Measurements from ENCODE around the gene MRPL45. TPM values are rescaled to one million over a fixed set of nuclear protein-coding genes. Genes with fewer than 3 reads are reported as not detected.
A peak's percentile ranks its signal among the peaks of the same experiment; 100 is the strongest.

MRPL45 gene
- total RNA-seq, 1 experiment from 2014 or later = 48.4 TPM

DNA sequence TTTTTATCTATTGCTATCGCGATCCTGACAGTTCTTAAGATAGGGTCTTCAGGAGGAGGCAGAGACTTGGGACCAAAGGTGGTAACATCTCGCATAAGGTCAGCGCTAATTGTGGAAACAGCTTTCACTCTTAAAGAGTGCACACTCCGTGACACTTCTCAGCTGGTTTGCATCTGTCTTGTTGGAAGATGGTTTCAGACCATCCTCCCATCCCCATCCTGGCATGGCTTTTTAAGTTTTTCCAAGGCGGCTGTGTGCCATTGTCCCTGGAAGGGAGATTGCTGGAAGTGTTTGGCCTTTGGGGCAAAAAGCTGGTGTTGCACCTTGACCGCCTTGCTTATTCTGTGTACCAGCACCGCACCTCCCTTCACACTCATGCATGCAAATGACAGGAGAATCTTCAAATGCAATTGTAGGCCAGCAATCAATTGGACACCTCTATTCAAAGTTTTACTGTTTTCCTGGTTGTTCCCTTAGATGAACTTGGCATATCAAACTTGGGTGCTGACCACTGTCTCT is 56.2 kb downstream of the MRPL45 start:
- intact Hi-C loops (cut with micrococcal nuclease) = no loop called here

DNA sequence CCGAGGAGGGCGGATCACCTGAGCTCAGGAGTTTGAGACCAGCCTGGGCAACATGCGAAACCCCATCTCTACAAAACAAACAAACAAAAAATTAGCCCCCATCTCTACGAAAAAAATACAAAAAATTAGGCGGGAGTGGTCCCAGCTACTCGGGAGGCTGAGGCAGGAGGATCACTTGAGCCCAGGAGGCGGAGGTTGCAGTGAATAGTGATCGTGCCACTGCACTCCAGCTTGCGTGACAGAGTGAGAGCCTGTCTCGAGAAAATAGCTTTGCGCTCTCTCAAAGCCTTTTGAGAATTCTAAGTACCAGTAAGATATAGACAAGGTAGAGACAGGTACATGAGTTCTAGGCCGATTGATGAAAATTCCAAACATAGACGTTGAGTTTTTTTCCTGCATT is 56.7 kb downstream of the MRPL45 start:
- Mint-ChIP-seq H3K9me3 (ENCODE audit: unreplicated experiment) (no peaks in the 10 kb centered on the region), H3K36me3 (ENCODE audit: insufficient read depth, unreplicated experiment) (no peaks in the 10 kb centered on the region), H3K4me1 (ENCODE audit: insufficient read depth, unreplicated experiment) (peaks cover 44% of the 10 kb centered on the region), H3K27ac (ENCODE audit: low read depth, unreplicated experiment) (no peak overlapping the region), H3K4me3 (ENCODE audit: unreplicated experiment) (peak overlapping the region; percentile 81), H3K27me3 (ENCODE audit: insufficient read depth, unreplicated experiment) (no peaks in the 10 kb centered on the region)
- CTCF ChIA-PET = interaction anchor here (0.6 to 2.2 kb wide), 3 partner anchors 61 to 130 kb away, joined by 3 to 7 read pairs (median 6); no protein-coding TSS in a partner anchor
- POLR2A ChIA-PET = interaction anchor here (1.1 to 1.6 kb wide), 4 partner anchors 11 to 500 kb away, joined by 3 to 5 read pairs (median 4); partner anchors contain the start of gene RPL23
- BruUV-seq (replicated peaks) = no TSS peak
- intact Hi-C loops (cut with micrococcal nuclease) = no loop called here
- TF ChIP-seq, protein P1, sequence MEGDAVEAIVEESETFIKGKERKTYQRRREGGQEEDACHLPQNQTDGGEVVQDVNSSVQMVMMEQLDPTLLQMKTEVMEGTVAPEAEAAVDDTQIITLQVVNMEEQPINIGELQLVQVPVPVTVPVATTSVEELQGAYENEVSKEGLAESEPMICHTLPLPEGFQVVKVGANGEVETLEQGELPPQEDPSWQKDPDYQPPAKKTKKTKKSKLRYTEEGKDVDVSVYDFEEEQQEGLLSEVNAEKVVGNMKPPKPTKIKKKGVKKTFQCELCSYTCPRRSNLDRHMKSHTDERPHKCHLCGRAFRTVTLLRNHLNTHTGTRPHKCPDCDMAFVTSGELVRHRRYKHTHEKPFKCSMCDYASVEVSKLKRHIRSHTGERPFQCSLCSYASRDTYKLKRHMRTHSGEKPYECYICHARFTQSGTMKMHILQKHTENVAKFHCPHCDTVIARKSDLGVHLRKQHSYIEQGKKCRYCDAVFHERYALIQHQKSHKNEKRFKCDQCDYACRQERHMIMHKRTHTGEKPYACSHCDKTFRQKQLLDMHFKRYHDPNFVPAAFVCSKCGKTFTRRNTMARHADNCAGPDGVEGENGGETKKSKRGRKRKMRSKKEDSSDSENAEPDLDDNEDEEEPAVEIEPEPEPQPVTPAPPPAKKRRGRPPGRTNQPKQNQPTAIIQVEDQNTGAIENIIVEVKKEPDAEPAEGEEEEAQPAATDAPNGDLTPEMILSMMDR (IDR thresholded peaks at IDR 0.05; ENCODE audit: unreplicated experiment) = no peak
- DNase-seq (ENCODE audit: unreplicated experiment) = no peak

More for the DNA sequence above, 56.2 kb downstream of the MRPL45 start:
- Mint-ChIP-seq H3K4me3 (ENCODE audit: unreplicated experiment) (peak overlapping the region; percentile 81), H3K27me3 (ENCODE audit: insufficient read depth, unreplicated experiment) (no peaks in the 10 kb centered on the region), H3K4me1 (ENCODE audit: insufficient read depth, unreplicated experiment) (peaks cover 41% of the 10 kb centered on the region), H3K9me3 (ENCODE audit: unreplicated experiment) (no peaks in the 10 kb centered on the region), H3K27ac (ENCODE audit: low read depth, unreplicated experiment) (peak overlapping the region; percentile 19), H3K36me3 (ENCODE audit: insufficient read depth, unreplicated experiment) (no peaks in the 10 kb centered on the region)
- BruUV-seq (replicated peaks) = no TSS peak
- CTCF ChIA-PET = interaction anchor here (0.5 to 2.2 kb wide), 5 partner anchors 13 to 1837 kb away, joined by 3 to 7 read pairs (median 5); no protein-coding TSS in a partner anchor
- TF ChIP-seq, protein P1 (IDR thresholded peaks at IDR 0.05; ENCODE audit: unreplicated experiment) = no peak
- no peak for DNase-seq (ENCODE audit: unreplicated experiment)
- POLR2A ChIA-PET = interaction anchor here (0.9 to 1.6 kb wide), 7 partner anchors 8 to 501 kb away, joined by 3 to 5 read pairs (median 3); partner anchors contain the start of gene RPL23

DNA sequence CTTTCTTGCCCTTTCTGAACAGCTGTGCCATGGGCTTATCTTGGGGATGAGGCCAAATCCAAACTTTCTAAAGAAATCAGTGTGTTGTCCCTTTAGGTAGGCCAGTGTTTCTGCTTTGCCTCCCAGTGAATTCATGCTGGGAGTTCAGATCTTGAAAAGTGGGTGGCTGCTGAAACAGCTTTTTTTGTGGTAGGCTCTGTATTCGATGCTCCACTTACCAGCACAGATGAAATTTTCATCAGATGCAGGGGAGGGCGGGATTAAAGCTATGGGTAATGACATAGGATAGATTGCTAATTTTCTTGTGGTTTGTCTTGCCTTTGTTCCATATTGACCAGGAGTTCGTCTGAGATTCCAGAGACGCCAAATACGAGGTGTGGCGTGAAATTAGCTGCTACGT is 57.5 kb downstream of the MRPL45 start:
- Mint-ChIP-seq H3K4me1 (ENCODE audit: insufficient read depth, unreplicated experiment) (peaks cover 51% of the 10 kb centered on the region), H3K36me3 (ENCODE audit: insufficient read depth, unreplicated experiment) (no peaks in the 10 kb centered on the region), H3K4me3 (ENCODE audit: unreplicated experiment) (peak overlapping the region; percentile 81), H3K27ac (ENCODE audit: low read depth, unreplicated experiment) (no peak overlapping the region), H3K9me3 (ENCODE audit: unreplicated experiment) (no peaks in the 10 kb centered on the region), H3K27me3 (ENCODE audit: insufficient read depth, unreplicated experiment) (no peaks in the 10 kb centered on the region)
- DNase-seq (ENCODE audit: unreplicated experiment) = no peak
- ChIA-PET POLR2A (interaction anchor here (0.7 to 1.4 kb wide), 3 partner anchors 9 to 335 kb away, joined by 3 to 4 read pairs (median 4); no protein-coding TSS in a partner anchor), CTCF (interaction anchor here (0.6 to 2.3 kb wide), 6 partner anchors 9 to 91 kb away, joined by 3 to 8 read pairs (median 4); no protein-coding TSS in a partner anchor)
- TF ChIP-seq, protein P1 (IDR thresholded peaks at IDR 0.05; ENCODE audit: unreplicated experiment) = no peak
- intact Hi-C loops (cut with micrococcal nuclease) = no loop called here
- no TSS peak for BruUV-seq (replicated peaks)

DNA sequence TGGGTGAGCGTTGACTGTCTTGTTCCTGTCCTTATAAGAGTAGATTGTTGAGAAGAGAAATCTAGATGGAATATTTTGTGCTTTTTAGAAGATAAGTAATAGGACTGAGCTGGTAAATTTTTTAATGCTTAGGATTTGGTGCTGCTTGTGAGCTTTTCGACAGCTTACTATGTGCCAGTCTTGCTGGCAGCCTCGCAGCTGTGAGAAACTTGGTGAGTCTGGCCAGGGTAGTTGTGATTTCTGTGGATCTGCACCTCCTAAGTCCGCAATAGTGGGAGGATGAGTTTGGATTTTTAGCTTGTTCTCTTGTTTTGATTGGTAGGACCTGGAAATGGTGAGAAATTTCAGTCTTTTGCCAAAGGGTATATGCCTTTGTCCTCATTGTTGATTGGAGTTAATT is 58.3 kb downstream of the MRPL45 start:
- no peak overlapping the region for H3K27ac Mint-ChIP-seq (ENCODE audit: low read depth, unreplicated experiment)
- TF ChIP-seq, protein P1 (IDR thresholded peaks at IDR 0.05; ENCODE audit: unreplicated experiment) = no peak
- no peak overlapping the region for H3K4me3 Mint-ChIP-seq (ENCODE audit: unreplicated experiment)
- H3K9me3 Mint-ChIP-seq (ENCODE audit: unreplicated experiment) = no peaks in the 10 kb centered on the region
- no peaks in the 10 kb centered on the region for H3K36me3 Mint-ChIP-seq (ENCODE audit: insufficient read depth, unreplicated experiment)
- intact Hi-C loops (cut with micrococcal nuclease) = no loop called here
- POLR2A ChIA-PET = interaction anchor here (1.1 kb wide), 1 partner anchor 9 kb away, joined by 4 read pairs; no protein-coding TSS in a partner anchor
- no TSS peak for BruUV-seq (replicated peaks)
- DNase-seq (ENCODE audit: unreplicated experiment) = no peak
- H3K4me1 Mint-ChIP-seq (ENCODE audit: insufficient read depth, unreplicated experiment) = peaks cover 49% of the 10 kb centered on the region
- CTCF ChIA-PET = interaction anchor here (0.6 to 2.3 kb wide), 7 partner anchors 9 to 311 kb away, joined by 3 to 8 read pairs (median 3); no protein-coding TSS in a partner anchor
- H3K27me3 Mint-ChIP-seq (ENCODE audit: insufficient read depth, unreplicated experiment) = no peaks in the 10 kb centered on the region

Measured in MCF 10A (cell line).